Fibroblast of peridontal ligament (primary cell): ENCODE results near the gene NGEF.

Experiments
- DNase-seq: peaks from one replicate; pipeline ENCODE4 v3.0.0-alpha.2; 2010; ENCODE audit errors: extremely low read depth

The NGEF gene

GRCh38 chr2:232967474-232967873 lies 45.6 kb downstream of the NGEF start:
- DNase-seq = no peak

DNA sequence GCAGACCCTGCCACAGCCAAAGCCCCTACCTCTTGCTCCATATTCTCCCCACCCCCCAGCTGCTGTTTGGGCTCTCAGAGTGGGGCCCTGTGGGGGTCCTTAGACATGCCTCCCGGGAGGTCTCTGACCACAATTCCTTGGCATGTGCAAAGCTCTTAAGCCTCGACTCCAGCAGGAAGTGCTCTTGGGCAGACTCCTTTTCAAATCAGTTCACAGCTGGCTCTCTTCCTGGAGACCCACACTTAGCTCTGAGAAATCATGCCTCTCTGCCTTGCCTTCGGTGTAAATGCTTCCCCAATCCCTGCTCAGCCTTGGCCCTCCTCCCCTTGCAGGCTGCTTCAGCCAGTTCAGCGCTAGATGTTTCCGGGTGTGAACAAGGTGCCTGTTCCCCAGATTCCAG lies 46.9 kb downstream of the NGEF start:
- no peak for DNase-seq

GRCh38 chr2:232963913-232964312 lies 49.1 kb downstream of the NGEF start:
- no peak for DNase-seq

- DNase-seq = no peak
Measured at GRCh38 chr2:232960862-232961261, 52.2 kb downstream of the NGEF start.

- DNase-seq = no peak
Measured at GRCh38 chr2:232959139-232959538, 53.9 kb downstream of the NGEF start.

DNA sequence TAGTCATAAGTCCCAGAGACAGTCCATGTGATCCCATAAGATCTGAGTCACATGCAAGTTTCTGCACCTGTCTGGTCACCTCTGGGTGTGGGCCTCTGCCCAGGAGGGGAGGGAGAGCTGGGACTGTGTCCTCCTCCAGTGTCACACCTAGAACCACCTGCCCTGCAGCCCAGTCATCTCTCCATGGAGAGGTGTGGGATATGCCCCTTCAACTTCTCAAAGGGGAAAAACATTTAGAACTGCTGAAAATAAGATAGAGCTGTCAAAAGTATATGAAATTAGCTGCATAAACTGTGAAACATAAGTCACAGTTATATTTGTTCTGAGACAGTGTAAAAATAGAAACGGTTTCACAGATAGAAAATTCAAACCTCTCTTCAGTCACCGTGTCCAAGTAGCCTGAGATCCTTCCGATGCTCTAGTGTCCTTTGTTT lies 55.4 kb downstream of the NGEF start:
- no peak for DNase-seq

GRCh38 chr2:232955856-232956255 lies 57.2 kb downstream of the NGEF start:
- DNase-seq = no peak

DNA sequence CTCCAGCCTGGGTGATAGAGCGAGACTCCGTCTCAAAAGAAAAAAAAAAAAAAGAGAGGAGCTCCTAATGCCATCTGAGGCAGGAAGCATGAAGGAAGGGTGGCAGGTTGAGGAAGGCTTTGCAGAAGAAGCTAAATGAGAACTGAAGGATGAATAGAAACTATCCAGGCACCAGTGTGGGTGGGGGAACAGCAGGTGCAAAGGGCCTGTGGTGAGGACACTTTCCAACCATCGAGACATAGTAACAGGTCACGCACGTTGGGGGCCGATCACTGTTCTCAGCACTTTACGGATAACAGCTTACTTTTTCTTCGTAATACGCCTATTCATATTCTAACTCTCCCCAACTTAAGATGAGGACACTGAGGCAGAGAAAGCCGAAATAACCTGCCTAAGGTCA lies 58.4 kb downstream of the NGEF start:
- DNase-seq = no peak

DNA sequence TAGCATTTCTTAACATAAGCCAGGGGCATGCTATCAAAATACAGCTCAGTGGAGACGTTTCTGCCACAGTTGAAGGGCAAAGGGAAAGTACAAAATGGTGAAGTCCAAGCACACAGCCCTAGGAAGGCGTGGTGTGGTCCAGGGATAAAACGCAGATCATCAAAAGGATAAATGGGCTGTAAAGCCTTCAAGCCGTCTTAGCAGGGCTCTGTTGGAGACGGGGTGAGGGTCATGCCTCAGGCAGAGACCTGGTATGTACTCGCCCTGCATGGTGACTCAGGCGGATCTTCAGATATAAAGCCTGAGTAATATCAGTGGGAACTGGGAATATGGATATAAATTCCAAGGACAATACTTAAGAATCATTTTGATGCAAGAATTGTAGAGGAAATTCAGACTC lies 61.2 kb downstream of the NGEF start:
- DNase-seq = no peak

DNA sequence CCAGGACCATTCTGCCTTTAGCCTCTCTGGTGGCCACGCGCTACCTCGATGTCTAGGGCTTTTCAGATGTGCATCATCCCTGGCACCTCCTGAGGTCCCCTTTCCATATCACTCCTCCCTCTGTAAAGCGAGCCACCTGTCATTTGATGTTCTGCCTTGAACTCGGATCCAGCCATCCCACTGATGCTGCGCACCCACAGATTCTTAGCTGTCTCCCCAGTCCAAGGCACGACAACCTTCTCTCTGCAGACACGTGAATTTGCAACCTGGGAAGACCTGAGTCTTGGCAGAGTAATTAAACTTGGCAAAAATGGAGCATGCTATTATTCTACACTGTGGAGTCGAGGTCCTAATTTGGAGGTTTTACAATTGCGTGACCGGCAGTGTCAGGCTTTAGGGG lies 61.9 kb downstream of the NGEF start:
- no peak for DNase-seq

- DNase-seq = no peak
Measured at GRCh38 chr2:232950751-232951150, 62.3 kb downstream of the NGEF start.

DNA sequence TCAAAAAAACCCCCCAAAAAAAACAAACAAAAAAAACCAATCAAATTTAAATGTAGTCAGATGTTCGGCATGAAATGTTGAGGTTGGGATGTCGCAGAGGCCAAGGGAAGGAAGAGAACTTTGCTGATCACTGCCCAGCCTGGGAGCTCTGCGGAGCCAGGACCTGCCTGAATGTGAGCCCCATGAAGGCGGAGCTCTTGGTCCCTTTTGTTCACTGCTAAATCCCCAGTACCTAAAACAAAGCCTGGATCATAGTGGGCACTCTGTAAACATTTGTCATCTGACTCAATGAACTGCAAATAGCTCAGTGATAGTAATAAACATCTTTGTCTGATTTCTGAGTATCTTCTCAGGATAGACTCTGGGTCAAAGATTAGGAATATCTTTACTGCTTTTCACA lies 64.0 kb downstream of the NGEF start:
- no peak for DNase-seq

DNA sequence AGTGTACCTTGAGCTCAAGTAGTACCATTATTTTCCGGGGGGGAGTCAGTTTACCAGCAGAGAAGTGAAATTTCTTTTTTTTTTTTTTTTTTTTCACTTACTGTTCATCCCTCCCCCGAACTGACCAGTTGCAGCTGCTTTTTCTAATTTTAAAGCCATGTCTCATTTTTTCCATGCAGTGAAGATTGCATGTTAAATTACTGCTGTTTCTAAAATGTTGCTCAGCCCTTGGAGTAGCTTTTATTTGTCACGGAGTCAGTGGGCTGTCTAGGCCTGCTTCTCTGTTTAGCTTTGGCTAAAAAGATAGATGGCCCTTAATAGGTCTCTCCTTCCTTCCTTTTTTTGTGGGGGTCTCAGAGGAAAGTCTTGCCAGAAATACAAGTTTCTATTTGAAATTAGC lies 70.2 kb downstream of the NGEF start:
- peak; percentile 9 for DNase-seq

DNA sequence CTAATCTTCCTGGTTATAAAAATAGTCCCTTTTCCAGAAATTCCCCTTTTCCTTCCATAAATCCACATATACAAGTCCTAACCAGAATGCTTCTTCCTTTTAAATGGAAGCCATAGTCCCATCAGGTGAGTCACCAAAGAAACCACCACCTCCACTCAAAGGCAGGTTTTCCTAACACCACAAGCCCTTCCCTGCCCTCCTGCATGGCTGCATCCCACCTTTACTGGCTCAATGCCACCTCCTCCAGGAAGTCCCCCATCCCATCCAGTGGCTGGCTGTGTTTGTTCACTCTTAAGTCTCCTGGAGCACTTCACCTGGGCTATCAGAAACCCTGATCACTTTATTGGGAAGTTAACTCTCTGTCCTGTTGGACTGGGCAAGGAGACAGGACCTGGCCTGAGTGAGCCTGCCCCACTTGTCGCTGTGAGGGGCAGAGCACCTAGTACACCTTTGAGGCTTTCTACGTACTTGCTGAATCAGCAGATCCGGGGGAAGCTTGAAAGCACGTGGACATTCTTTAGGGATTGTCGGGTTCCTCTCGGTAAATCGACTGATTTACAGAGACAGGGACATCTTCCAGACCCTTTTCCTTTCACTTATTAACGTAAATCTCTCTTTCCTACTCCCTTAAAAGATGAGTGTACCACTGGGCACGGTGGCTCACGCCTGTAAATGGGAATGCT lies 71.0 kb downstream of the NGEF start:
- no peak for DNase-seq

- no peak for DNase-seq
Measured at GRCh38 chr2:232941400-232941799, 71.7 kb downstream of the NGEF start.

DNA sequence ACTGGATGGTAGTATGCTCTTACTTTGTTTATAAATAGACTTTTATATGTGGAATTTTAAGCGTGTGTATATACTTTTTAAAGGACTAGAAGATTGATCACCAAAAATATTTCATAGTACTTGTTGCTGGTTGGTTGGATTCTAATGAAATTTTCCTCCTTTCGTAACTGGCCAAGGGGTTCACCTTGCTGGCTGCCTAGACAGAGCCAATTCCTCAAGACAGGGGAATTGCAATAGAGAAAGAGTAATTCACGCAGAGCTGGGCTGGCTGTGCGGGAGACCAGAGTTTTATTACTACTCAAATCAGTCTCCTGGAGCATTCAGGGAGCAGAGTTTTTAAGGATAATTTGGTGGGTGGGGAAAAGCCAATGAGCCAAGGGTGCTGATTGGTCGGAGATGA lies 72.3 kb downstream of the NGEF start:
- no peak for DNase-seq

GRCh38 chr2:232937278-232937906 lies 75.7 kb downstream of the NGEF start:
- DNase-seq = peak; percentile 6

GRCh38 chr2:232931636-232932035 lies 81.4 kb downstream of the NGEF start:
- DNase-seq = peak; percentile 11

DNA sequence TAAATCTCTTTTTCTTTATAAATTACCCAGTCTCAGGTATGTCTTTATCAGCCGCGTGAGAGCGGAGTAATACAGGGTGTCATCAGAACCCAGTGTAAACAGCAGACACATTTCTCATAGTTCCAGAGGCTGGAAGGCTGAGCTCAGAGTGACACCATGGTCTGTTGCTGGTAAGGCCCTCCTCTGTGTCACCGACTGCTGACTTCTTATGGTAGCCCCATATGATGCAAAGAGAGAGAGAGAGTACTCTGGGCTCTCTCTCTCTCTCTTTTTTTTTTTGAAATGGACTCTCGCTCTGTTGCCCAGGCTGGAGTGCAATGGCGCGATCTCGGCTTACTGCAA lies 83.0 kb downstream of the NGEF start:
- DNase-seq = no peak

DNA sequence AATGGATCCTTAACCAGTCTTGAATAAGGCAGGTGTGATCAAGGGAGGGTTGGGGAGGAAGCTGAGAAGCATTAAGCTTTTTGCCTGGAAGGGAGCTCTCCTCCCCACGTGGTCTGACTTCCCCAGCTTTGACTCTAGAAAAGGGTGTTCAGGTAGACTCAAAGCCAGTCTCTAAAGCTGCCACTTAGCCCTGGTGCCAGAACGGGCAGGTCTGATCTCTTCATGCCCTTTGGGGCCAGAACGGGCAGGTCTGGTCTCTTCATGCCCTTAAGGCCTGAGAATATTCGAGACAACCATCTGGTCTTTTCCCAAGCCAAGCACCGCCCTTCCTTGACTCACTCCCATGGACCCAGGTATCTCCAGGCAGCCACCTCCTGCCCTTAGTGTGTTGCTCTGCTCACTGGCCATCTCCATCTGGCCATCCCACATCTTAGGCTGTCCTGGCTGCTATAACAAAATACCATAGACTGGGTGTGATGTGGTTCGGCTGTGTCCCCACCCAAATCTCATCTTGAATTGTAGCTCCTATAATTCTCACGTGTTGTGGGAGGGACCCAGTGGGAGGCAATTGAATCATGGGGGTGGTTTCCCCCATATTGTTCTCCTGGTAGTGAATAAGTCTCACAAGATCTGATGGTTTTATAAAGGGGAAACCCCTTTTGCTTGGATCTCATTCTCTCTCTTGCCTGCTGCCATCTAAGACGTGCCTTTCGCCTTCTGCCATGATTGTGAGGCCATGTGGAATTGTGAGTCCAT lies 83.6 kb downstream of the NGEF start:
- DNase-seq = no peak

DNA sequence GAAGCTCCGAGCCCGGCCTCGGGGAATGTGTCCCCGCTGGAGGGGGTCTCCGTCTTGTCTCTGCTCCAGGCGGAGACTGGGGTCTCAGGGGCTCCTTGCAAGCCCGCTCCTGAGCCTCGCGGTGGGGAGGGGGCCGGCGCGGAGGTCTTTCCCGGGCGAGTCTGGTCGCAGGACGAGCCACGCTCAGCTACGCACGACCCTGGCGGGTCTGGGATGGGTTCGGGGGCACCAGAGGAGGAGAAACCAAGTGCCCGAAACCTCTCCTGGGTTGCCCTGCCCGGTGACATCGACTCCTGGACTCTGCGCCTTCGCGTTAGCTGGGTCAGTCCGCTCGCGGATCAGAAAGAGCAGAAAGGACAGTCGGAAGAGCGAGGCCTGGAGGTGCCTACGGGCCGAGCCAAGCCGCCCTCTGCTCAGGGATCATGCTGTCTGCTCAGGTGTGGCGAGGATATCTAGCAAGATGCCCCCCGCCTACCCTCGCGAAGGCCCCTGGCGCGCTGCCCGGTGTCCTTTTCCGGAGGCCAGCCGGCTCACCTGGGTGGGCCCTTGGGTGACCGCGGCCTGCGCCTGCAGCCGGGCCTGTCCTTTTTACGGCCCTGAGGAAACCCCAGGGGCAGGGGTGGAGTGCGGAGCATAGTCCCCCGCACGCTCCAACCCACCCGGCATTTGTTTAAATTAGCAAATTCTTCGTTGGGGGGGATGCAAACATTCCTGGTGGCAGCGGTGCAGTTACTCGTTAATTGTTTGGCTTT lies 84.3 kb downstream of the NGEF start:
- DNase-seq = no peak

DNA sequence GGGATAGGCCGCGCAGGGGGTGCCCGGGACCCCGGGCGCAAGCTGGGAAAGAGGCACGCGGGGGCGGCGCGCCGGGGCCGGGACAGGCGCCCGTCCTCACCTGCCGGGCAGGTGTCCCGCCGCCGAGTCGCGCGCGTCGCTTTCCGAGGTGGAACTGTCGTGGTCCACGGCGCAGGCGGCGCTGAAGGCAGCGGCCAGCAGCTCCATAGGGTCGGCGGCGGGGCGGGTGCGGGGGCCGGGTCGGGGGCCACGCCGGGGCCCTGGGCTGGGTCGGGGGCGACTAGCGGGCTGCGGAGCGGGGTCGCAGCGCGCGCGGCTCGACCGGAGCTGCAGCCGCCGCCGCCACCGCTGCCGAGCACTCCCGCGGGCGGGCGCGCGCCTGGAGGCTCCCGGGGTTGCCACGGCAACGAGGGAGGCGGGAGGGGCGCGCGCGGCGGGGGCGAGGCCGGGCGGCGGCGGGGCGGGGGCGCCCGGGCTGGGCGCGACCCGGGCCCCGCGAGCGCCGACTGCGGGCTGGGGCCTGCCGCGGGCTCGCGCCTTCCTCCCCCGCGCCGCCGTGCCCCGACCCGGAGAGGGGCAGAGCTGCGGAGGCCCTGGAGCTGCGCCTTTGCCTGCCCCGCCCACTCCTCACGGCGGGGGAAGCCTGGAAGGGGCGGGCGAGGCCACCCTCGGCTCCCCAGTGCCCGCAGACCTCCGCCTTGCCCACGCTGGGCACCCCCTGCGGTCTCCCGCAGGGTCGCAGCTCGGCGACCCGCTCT lies 85.1 kb downstream of the NGEF start:
- DNase-seq = no peak
